ENCODE data around the gene DNAI2. TPM values are rescaled to one million over a fixed set of nuclear protein-coding genes. Genes with fewer than 3 reads are reported as not detected.
A peak's percentile ranks its signal among the peaks of the same experiment; 100 is the strongest.

Gene DNAI2
- total RNA-seq, 1 experiment from 2014 or later: not detected

DNA sequence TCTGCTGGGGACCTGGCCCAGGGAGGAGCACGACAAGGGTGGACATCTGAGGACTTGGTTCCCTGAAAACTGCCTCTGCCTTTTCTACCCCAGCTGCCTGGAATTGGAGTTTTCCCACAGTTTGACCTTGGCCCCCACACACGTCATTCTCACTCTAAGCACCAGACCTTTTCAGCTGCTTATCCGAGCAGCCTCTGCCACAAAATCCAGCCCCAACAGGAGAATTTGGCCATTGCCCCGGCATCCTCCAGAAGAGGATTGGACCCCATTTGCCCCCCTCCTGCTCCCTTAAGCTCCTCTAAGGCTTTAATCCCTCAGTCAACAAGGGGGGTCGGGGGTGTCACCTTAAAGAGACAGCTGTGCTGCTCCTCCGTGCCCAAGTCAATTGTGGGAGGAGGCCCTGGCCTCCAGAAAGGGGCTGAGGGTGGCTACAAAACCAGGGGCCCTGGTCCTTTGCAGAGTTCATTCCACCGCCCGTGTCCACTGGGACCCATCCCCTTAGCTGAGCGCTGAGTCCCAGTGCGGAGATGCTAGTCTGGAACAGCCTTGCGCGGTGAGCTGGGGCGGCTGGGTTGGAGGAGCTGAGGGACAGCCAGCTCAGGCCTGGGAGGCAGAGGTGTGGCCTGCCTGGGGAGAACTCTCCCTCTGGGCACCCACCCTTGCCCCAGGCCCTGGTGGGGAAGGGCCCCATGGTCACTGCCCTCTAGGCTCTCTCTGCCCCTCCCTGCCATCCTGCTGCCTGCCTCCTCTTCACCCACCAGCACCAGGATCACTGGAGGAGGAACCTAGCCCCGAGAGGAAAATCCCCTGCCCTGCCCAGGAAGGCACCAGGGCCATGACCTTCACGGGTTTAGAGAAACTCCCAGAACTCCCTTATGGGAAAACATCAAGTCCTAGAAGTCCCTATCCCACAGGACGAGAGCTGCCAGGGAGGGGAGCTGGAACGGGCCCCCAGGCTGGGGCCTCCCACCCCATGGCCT, 41.8 kb upstream of the DNAI2 start:
- Histone ChIP-seq H4K20me1 (ENCODE audit: insufficient read depth) (no peaks in the 10 kb centered on the region), H3K79me2 (ENCODE audit: insufficient read depth, low read length) (no peaks in the 10 kb centered on the region), H3K9me2 (ENCODE audit: insufficient read depth) (no peaks in the 10 kb centered on the region), H3K36me3 (ENCODE audit: control insufficient read depth in 1 of 2, insufficient read depth in 2 of 2, low read length in 2 of 2) (peaks cover 0 to 4% of the 10 kb centered on the region in 2 experiments; a peak in 1 of 4 replicates), H3K27me3 (ENCODE audit: insufficient read depth, low read length) (no peaks in the 10 kb centered on the region), H3K27ac (ENCODE audit: low read depth, low read length) (no peak overlapping the region), H3K4me3 (replicated peaks in 1 of 2; ENCODE audit: low read depth in 1 of 2, low read length in 2 of 2) (no peak overlapping the region), H3K9me3 (ENCODE audit: control insufficient read depth in 1 of 2, insufficient read depth in 1 of 2, low read depth in 1 of 2, low read length in 2 of 2) (no peaks in the 10 kb centered on the region), H2AFZ (ENCODE audit: low read depth, low read length, poor library complexity, severe bottlenecking) (no peak overlapping the region), H3K9ac (ENCODE audit: low read length) (no peak overlapping the region), H3K4me2 (ENCODE audit: low read length) (no peak overlapping the region), H3K4me1 (ENCODE audit: control insufficient read depth in 1 of 2, insufficient read depth in 2 of 2, low read length in 2 of 2) (peaks cover 0 to 9% of the 10 kb centered on the region in 2 experiments; a peak in 1 of 4 replicates)
- no peak for ATAC-seq
- BruUV-seq (replicated peaks): no TSS peak
- no peak for DNase-seq (ENCODE audit: low read depth, low spot score)
- ChIA-PET POLR2A (no interaction called here), CTCF (no interaction called here), RAD21 (ENCODE audit: low non-redundant PET in 1 of 2, low total read pairs in 2 of 2, uncharacterized antibody in 2 of 2, unreplicated experiment in 2 of 2) (no interaction called here)
- TF ChIP-seq ELF1 (IDR thresholded peaks at IDR 0.05; ENCODE audit: borderline replicate concordance, low read depth) (no peak), RAD21 (IDR thresholded peaks at IDR 0.05; ENCODE audit: low read depth) (no peak)
- TF ChIP-seq, protein P1, sequence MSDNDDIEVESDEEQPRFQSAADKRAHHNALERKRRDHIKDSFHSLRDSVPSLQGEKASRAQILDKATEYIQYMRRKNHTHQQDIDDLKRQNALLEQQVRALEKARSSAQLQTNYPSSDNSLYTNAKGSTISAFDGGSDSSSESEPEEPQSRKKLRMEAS (IDR thresholded peaks at IDR 0.05): no peak
- intact Hi-C loops (cut with micrococcal nuclease): no loop called here

DNA sequence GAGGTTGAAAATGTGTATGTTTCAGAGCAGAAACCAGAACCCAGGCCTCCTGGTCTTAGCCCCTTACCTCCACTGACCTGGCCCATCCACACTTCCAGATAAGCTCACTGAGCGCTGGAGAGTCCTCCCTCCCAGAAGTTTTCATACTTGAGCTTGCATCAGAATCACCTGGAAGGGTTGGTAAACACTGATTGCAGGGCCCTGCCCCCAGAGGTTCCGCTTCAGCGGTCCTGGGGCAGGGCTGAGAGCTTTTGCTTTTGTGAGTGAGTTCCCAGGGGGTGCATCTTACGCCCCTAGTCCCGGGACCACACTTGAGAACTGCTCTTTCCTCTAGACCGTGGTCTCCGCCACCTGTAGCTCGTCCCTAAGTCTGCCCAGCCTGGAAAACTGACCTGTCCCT, 40.1 kb upstream of the DNAI2 start:
- Histone ChIP-seq H4K20me1 (ENCODE audit: insufficient read depth) (no peaks in the 10 kb centered on the region), H3K36me3 (ENCODE audit: control insufficient read depth in 1 of 2, insufficient read depth in 2 of 2, low read length in 2 of 2) (peaks cover 0 to 4% of the 10 kb centered on the region in 2 experiments; a peak in 1 of 4 replicates), H3K27ac (ENCODE audit: low read depth, low read length) (no peak overlapping the region), H3K4me1 (ENCODE audit: control insufficient read depth in 1 of 2, insufficient read depth in 2 of 2, low read length in 2 of 2) (no peaks in the 10 kb centered on the region), H3K9me2 (ENCODE audit: insufficient read depth) (no peaks in the 10 kb centered on the region), H2AFZ (ENCODE audit: low read depth, low read length, poor library complexity, severe bottlenecking) (no peak overlapping the region), H3K27me3 (ENCODE audit: insufficient read depth, low read length) (no peaks in the 10 kb centered on the region), H3K79me2 (ENCODE audit: insufficient read depth, low read length) (no peaks in the 10 kb centered on the region), H3K9ac (ENCODE audit: low read length) (no peak overlapping the region), H3K9me3 (ENCODE audit: control insufficient read depth in 1 of 2, insufficient read depth in 1 of 2, low read depth in 1 of 2, low read length in 2 of 2) (no peaks in the 10 kb centered on the region), H3K4me2 (ENCODE audit: low read length) (no peak overlapping the region), H3K4me3 (replicated peaks in 1 of 2; ENCODE audit: low read depth in 1 of 2, low read length in 2 of 2) (no peak overlapping the region)
- RAD21 ChIA-PET (ENCODE audit: low non-redundant PET in 1 of 2, low total read pairs in 2 of 2, uncharacterized antibody in 2 of 2, unreplicated experiment in 2 of 2): no interaction called here
- no peak for DNase-seq (ENCODE audit: low read depth, low spot score)
- POLR2A ChIA-PET: no interaction called here
- TF ChIP-seq EGR1 (IDR thresholded peaks at IDR 0.05; ENCODE audit: low read depth): no peak
- peak; percentile 5; the same call in 1 of the 2 replicates for TF ChIP-seq ZFX (IDR thresholded peaks at IDR 0.05)
- TF ChIP-seq ZNF274 (IDR thresholded peaks at IDR 0.05; ENCODE audit: low read depth, low read length): no peak
- TF ChIP-seq ELF1 (IDR thresholded peaks at IDR 0.05; ENCODE audit: borderline replicate concordance, low read depth): no peak
- no peak for TF ChIP-seq CEBPB (IDR thresholded peaks at IDR 0.05; ENCODE audit: low read depth)
- no peak for TF ChIP-seq SRF (IDR thresholded peaks at IDR 0.05; ENCODE audit: low read depth)
- no peak for TF ChIP-seq JUND (IDR thresholded peaks at IDR 0.05)
- no peak for ATAC-seq
- CTCF ChIA-PET: no interaction called here
- no TSS peak for BruUV-seq (replicated peaks)
- intact Hi-C loops (cut with micrococcal nuclease): no loop called here

Measured in HCT116 (cell line).